ENCODE results near the gene CYP27C1. TPM values are rescaled to one million over a fixed set of nuclear protein-coding genes. Genes with fewer than 3 reads are reported as not detected.
A peak's percentile ranks its signal among the peaks of the same experiment; 100 is the strongest.

CYP27C1 gene
- total and polyA plus RNA-seq, 2 of the 13 experiments (the other 11 are each of a cell fraction or from before 2014, with no cell fraction given) = not detected

GRCh38 chr2:127231130-127231865 lies 11.2 kb upstream of the CYP27C1 start (continued):
- TF ChIP-seq GATAD2A (CRISPR knock-in tag; IDR thresholded peaks at IDR 0.05) (peak; percentile 65; the same call in 1 of the 2 replicates), MZF1 (CRISPR knock-in tag; IDR thresholded peaks at IDR 0.05; ENCODE audit: borderline replicate concordance) (no peak), TBL1XR1 (IDR thresholded peaks at IDR 0.05; ENCODE audit: borderline replicate concordance, low read length, partially characterized antibody) (peak; percentile 44), SMAD9 (CRISPR knock-in tag; IDR thresholded peaks at IDR 0.05) (no peak), DNMT1 (CRISPR knock-in tag; IDR thresholded peaks at IDR 0.05) (no peak), ZNF407 (CRISPR knock-in tag; IDR thresholded peaks at IDR 0.05; ENCODE audit: not compliant biosample characterization) (no peak), SOX5 (CRISPR knock-in tag; IDR thresholded peaks at IDR 0.05; ENCODE audit: borderline replicate concordance) (peak; percentile 56; the same call in 1 of the 2 replicates), ZNF281 (CRISPR knock-in tag; IDR thresholded peaks at IDR 0.05; ENCODE audit: borderline replicate concordance) (no peak), ZNF441 (CRISPR knock-in tag; IDR thresholded peaks at IDR 0.05; ENCODE audit: borderline replicate concordance) (no peak), RXRB (CRISPR knock-in tag; IDR thresholded peaks at IDR 0.05; ENCODE audit: borderline replicate concordance) (peak; percentile 23; the same call in 1 of the 2 replicates), LCORL (IDR thresholded peaks at IDR 0.05) (no peak), LCORL (CRISPR knock-in tag; IDR thresholded peaks at IDR 0.05) (no peak), SKI (IDR thresholded peaks at IDR 0.05; ENCODE audit: partially characterized antibody) (peak; percentile 92), ZNF317 (CRISPR knock-in tag; IDR thresholded peaks at IDR 0.05) (no peak), UBTF (CRISPR knock-in tag; IDR thresholded peaks at IDR 0.05) (no peak)

Data from HepG2 (cell line).